A549 (cell line): ENCODE results near the gene TPD52L1.

ENCODE experiments used
- CHD2 ChIP-seq: fragments of 150-350 bp; IDR thresholded peaks from 2 replicates; pipeline ENCODE4 v1.6.1; 2014; ENCODE audit warnings: low read length; ENCODE audit not compliant: partially characterized antibody
- CTCF ChIP-seq: fragments of >200 bp; sonication (Bioruptor Twin); formaldehyde crosslinking; IDR thresholded peaks from 3 replicates; pipeline ENCODE4 v1.5.1; 2016
- HMGXB4 ChIP-seq: fragments of 250-450 bp; sonication (Bioruptor Pico); IDR thresholded peaks from 2 replicates; pipeline ENCODE4 v1.5.0; 2021; ENCODE audit warnings: mild to moderate bottlenecking, moderate library complexity, borderline replicate concordance
- MYC ChIP-seq: IDR thresholded peaks from 2 replicates; pipeline ENCODE4 v1.6.1; 2012; ENCODE audit warnings: mild to moderate bottlenecking, inconsistent platforms, low read length, improper control_type of control experiment, borderline replicate concordance
- PHF8 ChIP-seq: fragments of 200-600 bp; sonication (generic); IDR thresholded peaks from 2 replicates; pipeline ENCODE4 v1.6.1; 2016; ENCODE audit warnings: low read depth, mild to moderate bottlenecking, antibody characterized with exemption, moderate library complexity, borderline replicate concordance
- REST ChIP-seq: fragments of 200-600 bp; sonication (generic); IDR thresholded peaks from 2 replicates; pipeline ENCODE4 v1.6.1; 2016; ENCODE audit warnings: antibody characterized with exemption, mild to moderate bottlenecking, moderate library complexity
- RNF2 ChIP-seq: fragments of 200-600 bp; sonication (generic); IDR thresholded peaks from 2 replicates; pipeline ENCODE4 v1.6.1; 2016; ENCODE audit warnings: low read depth, mild to moderate bottlenecking, antibody characterized with exemption, moderate library complexity, borderline replicate concordance
- TF ChIP-seq, protein P1 (sequence below): fragments of 450-650 bp; IDR thresholded peaks from 2 replicates; pipeline ENCODE4 v1.6.1; 2014; ENCODE audit warnings: antibody characterized with exemption

DNA sequence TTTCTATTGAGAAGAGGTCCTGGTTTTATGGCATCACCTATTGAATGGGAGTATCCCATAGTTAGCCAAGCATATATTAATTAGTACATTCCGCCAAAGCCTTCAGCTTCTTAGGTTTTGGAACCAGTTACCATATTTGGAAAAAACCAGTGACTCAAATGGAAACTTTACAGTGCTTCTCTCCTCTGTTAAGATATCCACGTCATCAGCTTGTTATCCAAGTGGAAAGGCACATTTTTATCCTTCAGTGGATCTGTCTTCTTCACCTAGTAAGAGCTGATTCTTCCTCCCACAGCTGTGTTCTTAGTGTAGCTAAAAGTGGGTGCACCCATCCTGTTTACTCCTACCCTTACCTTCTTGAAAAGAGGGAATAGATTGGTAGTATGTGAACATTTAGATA lies 34.5 kb downstream of the TPD52L1 start:
- TF ChIP-seq MYC (no peak), CTCF (no peak), REST (no peak), RNF2 (no peak), HMGXB4 (CRISPR knock-in tag) (no peak), PHF8 (no peak), CHD2 (no peak)
- TF ChIP-seq, protein P1, sequence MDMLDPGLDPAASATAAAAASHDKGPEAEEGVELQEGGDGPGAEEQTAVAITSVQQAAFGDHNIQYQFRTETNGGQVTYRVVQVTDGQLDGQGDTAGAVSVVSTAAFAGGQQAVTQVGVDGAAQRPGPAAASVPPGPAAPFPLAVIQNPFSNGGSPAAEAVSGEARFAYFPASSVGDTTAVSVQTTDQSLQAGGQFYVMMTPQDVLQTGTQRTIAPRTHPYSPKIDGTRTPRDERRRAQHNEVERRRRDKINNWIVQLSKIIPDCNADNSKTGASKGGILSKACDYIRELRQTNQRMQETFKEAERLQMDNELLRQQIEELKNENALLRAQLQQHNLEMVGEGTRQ: no peak
